Mesenteric fat pad (tissue), 1 donor: ENCODE data around the gene EXOC1. TPM values are rescaled to one million over a fixed set of nuclear protein-coding genes. Genes with fewer than 3 reads are reported as not detected.
"Not testable (repeated sequence)": the region's sequence is repeated elsewhere in the genome, so short reads cannot be mapped to it uniquely, and the experiment has no call there.

Experiments used
- DNase-seq: peaks from one replicate; pipeline ENCODE4 v3.0.0-alpha.2; 2020; ENCODE audit warnings: low spot score
- long read RNA-seq: library from polyadenylated mRNA; unstranded; transcript quantifications from one replicate; pipeline ENCODE4 v2.0.0, GENCODE V29; 2020
- total RNA-seq: library from RNA; stranded (reverse); fragmentation: NEBNext Ultra II Directional; extraction: Animal tissue kit (Norgen Biotek cat#: 25700); gene quantifications from one replicate; pipeline ENCODE4 v1.2.1, GENCODE V29; 2021
- donor health status: DM: yes; HTN: yes; CAD: no.

The EXOC1 gene
- total RNA-seq = 35.0 TPM
- long read RNA-seq, partial matches to known transcripts = 18 of 54 reads
- long read RNA-seq, other reads (novel, unspliced or antisense) = 35 of 54 reads

GRCh38 chr4:55853484-55854046, at the start of gene EXOC1:
TSS of gene EXOC1 (plus strand) at chr4:55853648. CDS start at chr4:55858324, 4,676 bp downstream.
- peak; percentile 100 for DNase-seq

GRCh38 chr4:55807556-55807955, 45.9 kb upstream of the EXOC1 start:
- DNase-seq = no peak

- DNase-seq = no peak
Measured at GRCh38 chr4:55808186-55808585, 45.3 kb upstream of the EXOC1 start.

- no peak for DNase-seq
Measured at GRCh38 chr4:55808632-55809031, 44.8 kb upstream of the EXOC1 start.

- DNase-seq = no peak
Measured at GRCh38 chr4:55817691-55818090, 35.8 kb upstream of the EXOC1 start.

- DNase-seq = no peak
Measured at GRCh38 chr4:55819634-55820033, 33.8 kb upstream of the EXOC1 start, which contains the start of gene EXOC1L. TSS of gene EXOC1L (plus strand) at chr4:55819790. CDS start at chr4:55820027, 237 bp downstream.

GRCh38 chr4:55820279-55820678, 33.2 kb upstream of the EXOC1 start:
- no peak for DNase-seq

- DNase-seq = no peak
Measured at GRCh38 chr4:55822329-55822728, 31.1 kb upstream of the EXOC1 start.

GRCh38 chr4:55824865-55825264, 28.6 kb upstream of the EXOC1 start:
- no peak for DNase-seq

- no peak for DNase-seq
Measured at GRCh38 chr4:55826986-55827385, 26.5 kb upstream of the EXOC1 start.

GRCh38 chr4:55827582-55827981, 25.9 kb upstream of the EXOC1 start:
- no peak for DNase-seq

- no peak for DNase-seq
Measured at GRCh38 chr4:55830048-55830447, 23.4 kb upstream of the EXOC1 start.

GRCh38 chr4:55830716-55831115, 22.7 kb upstream of the EXOC1 start:
- no peak for DNase-seq

- DNase-seq = no peak
Measured at GRCh38 chr4:55834086-55834795, 19.2 kb upstream of the EXOC1 start.

- DNase-seq = no peak
Measured at GRCh38 chr4:55837903-55838302, 15.5 kb upstream of the EXOC1 start.

GRCh38 chr4:55838356-55838755, 15.1 kb upstream of the EXOC1 start:
- no peak for DNase-seq

GRCh38 chr4:55838952-55839351, 14.5 kb upstream of the EXOC1 start:
- no peak for DNase-seq

- no peak for DNase-seq
Measured at GRCh38 chr4:55840956-55841355, 12.5 kb upstream of the EXOC1 start.

- not testable (repeated sequence) for DNase-seq
Measured at GRCh38 chr4:55841373-55842239, 11.8 kb upstream of the EXOC1 start.

GRCh38 chr4:55842312-55842711, 11.1 kb upstream of the EXOC1 start:
- DNase-seq = not testable (repeated sequence)

GRCh38 chr4:55849724-55850123, 3.7 kb upstream of the EXOC1 start:
- DNase-seq = no peak

- no peak for DNase-seq
Measured at GRCh38 chr4:55851885-55852284, 1.6 kb upstream of the EXOC1 start.
